ENCODE results near the gene SMIM27. TPM values are rescaled to one million over a fixed set of nuclear protein-coding genes. Genes with fewer than 3 reads are reported as not detected.

SMIM27 gene
- total and polyA plus RNA-seq, 9 of the 15 experiments (the other 6 are each of a cell fraction or from before 2014, with no cell fraction given) = 2.9 to 16.1 (median 7.9) TPM

GRCh38 chr9:32550150-32550561 lies 2.0 kb upstream of the SMIM27 start:
- Histone ChIP-seq H3K9ac (ENCODE audit: insufficient read depth in 1 of 2, low read depth in 2 of 2, low read length in 2 of 2) (peak overlapping the region; percentile 61 to 95), H3K36me3 (ENCODE audit: control insufficient read depth, insufficient read depth, low read length) (peaks cover 16% of the 10 kb centered on the region; the same call in 2 of the 3 replicates), H3K4me3 (peak overlapping the region; percentile 73), H4K20me1 (replicated peaks; ENCODE audit: control insufficient read depth, insufficient read depth, low read length) (peaks cover 8% of the 10 kb centered on the region; the same call in 1 of the 2 replicates), H3K4me2 (ENCODE audit: insufficient read depth, low read length) (peak overlapping the region; percentile 96), H3K9me1 (ENCODE audit: control insufficient read depth, insufficient read depth, low read length) (no peaks in the 10 kb centered on the region), H3K27me3 (ENCODE audit: control insufficient read depth in 2 of 2, insufficient read depth in 2 of 2, low read length in 2 of 2) (no peaks in the 10 kb centered on the region), H3K4me1 (replicated peaks in 1 of 2; ENCODE audit: control insufficient read depth in 2 of 2, insufficient read depth in 2 of 2, low read length in 2 of 2) (peaks cover 10 to 14% of the 10 kb centered on the region in 2 experiments; a peak in 4 of 5 replicates), H2AFZ (ENCODE audit: low read depth, low read length) (no peak overlapping the region), H3K9me3 (replicated peaks; ENCODE audit: control insufficient read depth, insufficient read depth, low read depth, low read length) (no peaks in the 10 kb centered on the region), H3K79me2 (ENCODE audit: control insufficient read depth, insufficient read depth, low read length) (peaks cover 85% of the 10 kb centered on the region), H3K27ac (ENCODE audit: extremely low read depth, low read depth, low read length) (peak overlapping the region; percentile 97)
- in situ Hi-C loops (cut with MboI) = loop anchor here (25.0 kb wide), 1 partner anchor 687 kb away; the partner anchor contains the start of gene SPINK4
- FAIRE-seq = peak; percentile 84
- CTCF ChIA-PET (ENCODE audit: low intra/inter-chr PET ratio) = no interaction called here
- POLR2A ChIA-PET = interaction anchor here (0.6 to 1.0 kb wide), 5 partner anchors 9 to 47 kb away, joined by 3 to 5 read pairs (median 3); no protein-coding TSS in a partner anchor
- BruUV-seq (replicated peaks) = no TSS peak
- peak in 1 of 4 experiments; percentile 19 for DNase-seq (ENCODE audit: extremely low read depth in 1 of 4, low spot score in 3 of 4)
- no peak for TF ChIP-seq E2F6 (IDR thresholded peaks at IDR 0.05; ENCODE audit: borderline replicate concordance in 1 of 2, extremely low read depth in 1 of 2, insufficient read depth in 1 of 2, insufficient read length in 1 of 2, low read depth in 1 of 2, low read length in 1 of 2, poor library complexity in 1 of 2, severe bottlenecking in 1 of 2)
- TF ChIP-seq MECOM (CRISPR knock-in tag; IDR thresholded peaks at IDR 0.05) = no peak
- TF ChIP-seq VEZF1 (CRISPR knock-in tag; IDR thresholded peaks at IDR 0.05) = no peak
- TF ChIP-seq ESRRA (IDR thresholded peaks at IDR 0.05; ENCODE audit: borderline replicate concordance, low read depth) = peak; percentile 65; the same call in 1 of the 2 replicates
- WGBS (ENCODE audit: insufficient coverage, low coverage, missing lambda C conversion rate) = 1% methylated on average over 10 of the region's 10 CpGs
- no peak for ATAC-seq
- intact Hi-C loops (cut with micrococcal nuclease) = no loop called here
